ENCODE measurements around the gene SUSD3. TPM values are rescaled to one million over a fixed set of nuclear protein-coding genes. Genes with fewer than 3 reads are reported as not detected.
"Not testable (repeated sequence)": the region's sequence is repeated elsewhere in the genome, so short reads cannot be mapped to it uniquely, and the experiment has no call there.

The SUSD3 gene
- total RNA-seq, 1 experiment from 2014 or later, result 11.9 TPM

- Mint-ChIP-seq H3K9me3 (peaks cover 14% of the 10 kb centered on the region), H3K27ac (no peak overlapping the region), H3K4me3 (no peak overlapping the region), H3K4me1 (peaks cover 16% of the 10 kb centered on the region), H3K27me3 (ENCODE audit: low read depth) (no peaks in the 10 kb centered on the region), H3K36me3 (peaks cover 8% of the 10 kb centered on the region)
- no peak for ATAC-seq
- CTCF ChIA-PET, result no interaction called here
- POLR2A ChIA-PET, result no interaction called here
- DNase-seq (ENCODE audit: low spot score), result no peak
- no peak for TF ChIP-seq TEAD1 (CRISPR knock-in tag; IDR thresholded peaks at IDR 0.05)
Measured at GRCh38 chr9:93099551-93100275, 41.2 kb downstream of the SUSD3 start.

GRCh38 chr9:93100276-93100636 lies 41.8 kb downstream of the SUSD3 start:
- H3K36me3 Mint-ChIP-seq, result peaks cover 8% of the 10 kb centered on the region
- ATAC-seq (no peak), DNase-seq (ENCODE audit: low spot score) (no peak)
- no peak overlapping the region for H3K4me3 Mint-ChIP-seq
- no peak overlapping the region for H3K27ac Mint-ChIP-seq
- peaks cover 11% of the 10 kb centered on the region for H3K4me1 Mint-ChIP-seq
- no peaks in the 10 kb centered on the region for H3K27me3 Mint-ChIP-seq (ENCODE audit: low read depth)
- POLR2A ChIA-PET, result no interaction called here
- no peak for TF ChIP-seq TP53 (CRISPR knock-in tag; IDR thresholded peaks at IDR 0.05)
- no peak for TF ChIP-seq ZNF317 (CRISPR knock-in tag; IDR thresholded peaks at IDR 0.05; ENCODE audit: borderline replicate concordance, low read depth)
- no peak for TF ChIP-seq ESRRA (CRISPR knock-in tag; IDR thresholded peaks at IDR 0.05; ENCODE audit: borderline replicate concordance)
- TF ChIP-seq RORB (CRISPR knock-in tag; IDR thresholded peaks at IDR 0.05), result no peak
- no peak for TF ChIP-seq TEAD4 (CRISPR knock-in tag; IDR thresholded peaks at IDR 0.05)
- TF ChIP-seq ATF3 (CRISPR knock-in tag; conservative IDR thresholded peaks at IDR 0.05), result no peak
- TF ChIP-seq ZSCAN18 (CRISPR knock-in tag; IDR thresholded peaks at IDR 0.05), result no peak
- no peak for TF ChIP-seq E2F1 (CRISPR knock-in tag; IDR thresholded peaks at IDR 0.05)
- no peak for TF ChIP-seq ELF4 (CRISPR knock-in tag; IDR thresholded peaks at IDR 0.05; ENCODE audit: low read depth)
- CTCF ChIA-PET, result no interaction called here
- H3K9me3 Mint-ChIP-seq, result peaks cover 14% of the 10 kb centered on the region

- peaks cover 11% of the 10 kb centered on the region for H3K4me1 Mint-ChIP-seq
- H3K27ac Mint-ChIP-seq; H3K36me3 Mint-ChIP-seq; CTCF ChIA-PET; H3K4me3 Mint-ChIP-seq; POLR2A ChIA-PET; DNase-seq (ENCODE audit: low spot score); H3K27me3 Mint-ChIP-seq (ENCODE audit: low read depth); ATAC-seq: not testable (repeated sequence)
- peaks cover 14% of the 10 kb centered on the region for H3K9me3 Mint-ChIP-seq
Measured at GRCh38 chr9:93101086-93101485, 42.6 kb downstream of the SUSD3 start.

- H3K27me3 Mint-ChIP-seq (ENCODE audit: low read depth), result no peaks in the 10 kb centered on the region
- H3K36me3 Mint-ChIP-seq, result peaks cover 7% of the 10 kb centered on the region
- DNase-seq (ENCODE audit: low spot score) (no peak), ATAC-seq (no peak)
- peaks cover 11% of the 10 kb centered on the region for H3K9me3 Mint-ChIP-seq
- ChIA-PET POLR2A (no interaction called here), CTCF (interaction anchor here (0.7 to 3.3 kb wide), 3 partner anchors 9 to 102 kb away, joined by 3 to 15 read pairs (median 11); no protein-coding TSS in a partner anchor)
- no peak overlapping the region for H3K4me3 Mint-ChIP-seq
- peaks cover 7% of the 10 kb centered on the region; the same call in 1 of the 2 replicates for H3K4me1 Mint-ChIP-seq
- H3K27ac Mint-ChIP-seq, result no peak overlapping the region
- no peak for TF ChIP-seq PRDM15 (CRISPR knock-in tag; IDR thresholded peaks at IDR 0.05)
- no peak for TF ChIP-seq SMAD4 (CRISPR knock-in tag; IDR thresholded peaks at IDR 0.05)
- no peak for TF ChIP-seq CDX4 (CRISPR knock-in tag; IDR thresholded peaks at IDR 0.05; ENCODE audit: borderline replicate concordance)
- no peak for TF ChIP-seq FOXJ3 (CRISPR knock-in tag; IDR thresholded peaks at IDR 0.05; ENCODE audit: borderline replicate concordance)
- no peak for TF ChIP-seq ATF1 (CRISPR knock-in tag; IDR thresholded peaks at IDR 0.05)
- no peak for TF ChIP-seq HMGA2 (CRISPR knock-in tag; IDR thresholded peaks at IDR 0.05)
- TF ChIP-seq E2F4 (CRISPR knock-in tag; IDR thresholded peaks at IDR 0.05; ENCODE audit: borderline replicate concordance, low read depth), result no peak
- no peak for TF ChIP-seq JUN (CRISPR knock-in tag; IDR thresholded peaks at IDR 0.05)
Measured at GRCh38 chr9:93105620-93106019, 47.1 kb downstream of the SUSD3 start.
